ENCODE data around the gene PELI2. TPM values are rescaled to one million over a fixed set of nuclear protein-coding genes. Genes with fewer than 3 reads are reported as not detected.

Gene PELI2
- total RNA-seq, 1 donor = 14.1 TPM

GRCh38 chr14:56321861-56322260 lies 203.7 kb downstream of the PELI2 start:
- Histone ChIP-seq H3K4me3 (ENCODE audit: insufficient read depth, low read length) (no peak overlapping the region), H3K36me3 (ENCODE audit: insufficient read depth, low read length) (no peaks in the 10 kb centered on the region), H3K9me3 (ENCODE audit: low read depth, low read length) (no peaks in the 10 kb centered on the region), H3K4me1 (ENCODE audit: insufficient read depth, low read length) (peaks cover 21% of the 10 kb centered on the region), H4K20me1 (ENCODE audit: insufficient read depth, low read length) (no peaks in the 10 kb centered on the region), H3K79me2 (ENCODE audit: insufficient read depth, low read length) (no peaks in the 10 kb centered on the region), H3K27ac (ENCODE audit: low read depth, low read length) (no peak overlapping the region), H3K27me3 (ENCODE audit: insufficient read depth, low read length) (no peaks in the 10 kb centered on the region), H2AFZ (ENCODE audit: low read length) (no peak overlapping the region), H3K4me2 (ENCODE audit: insufficient read depth, low read length) (no peak overlapping the region)
- no peak for DNase-seq (ENCODE audit: insufficient read length, low spot score, missing footprints)
- TF ChIP-seq, protein P1, sequence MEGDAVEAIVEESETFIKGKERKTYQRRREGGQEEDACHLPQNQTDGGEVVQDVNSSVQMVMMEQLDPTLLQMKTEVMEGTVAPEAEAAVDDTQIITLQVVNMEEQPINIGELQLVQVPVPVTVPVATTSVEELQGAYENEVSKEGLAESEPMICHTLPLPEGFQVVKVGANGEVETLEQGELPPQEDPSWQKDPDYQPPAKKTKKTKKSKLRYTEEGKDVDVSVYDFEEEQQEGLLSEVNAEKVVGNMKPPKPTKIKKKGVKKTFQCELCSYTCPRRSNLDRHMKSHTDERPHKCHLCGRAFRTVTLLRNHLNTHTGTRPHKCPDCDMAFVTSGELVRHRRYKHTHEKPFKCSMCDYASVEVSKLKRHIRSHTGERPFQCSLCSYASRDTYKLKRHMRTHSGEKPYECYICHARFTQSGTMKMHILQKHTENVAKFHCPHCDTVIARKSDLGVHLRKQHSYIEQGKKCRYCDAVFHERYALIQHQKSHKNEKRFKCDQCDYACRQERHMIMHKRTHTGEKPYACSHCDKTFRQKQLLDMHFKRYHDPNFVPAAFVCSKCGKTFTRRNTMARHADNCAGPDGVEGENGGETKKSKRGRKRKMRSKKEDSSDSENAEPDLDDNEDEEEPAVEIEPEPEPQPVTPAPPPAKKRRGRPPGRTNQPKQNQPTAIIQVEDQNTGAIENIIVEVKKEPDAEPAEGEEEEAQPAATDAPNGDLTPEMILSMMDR (IDR thresholded peaks at IDR 0.05; ENCODE audit: extremely low read depth, low read depth, low read length) = no peak

GRCh38 chr14:56322531-56322930 lies 204.3 kb downstream of the PELI2 start:
- Histone ChIP-seq H3K4me1 (ENCODE audit: insufficient read depth, low read length) (peaks cover 21% of the 10 kb centered on the region), H3K79me2 (ENCODE audit: insufficient read depth, low read length) (no peaks in the 10 kb centered on the region), H3K27me3 (ENCODE audit: insufficient read depth, low read length) (no peaks in the 10 kb centered on the region), H4K20me1 (ENCODE audit: insufficient read depth, low read length) (no peaks in the 10 kb centered on the region), H3K36me3 (ENCODE audit: insufficient read depth, low read length) (no peaks in the 10 kb centered on the region), H2AFZ (ENCODE audit: low read length) (no peak overlapping the region), H3K4me2 (ENCODE audit: insufficient read depth, low read length) (no peak overlapping the region), H3K4me3 (ENCODE audit: insufficient read depth, low read length) (no peak overlapping the region), H3K9me3 (ENCODE audit: low read depth, low read length) (no peaks in the 10 kb centered on the region), H3K27ac (ENCODE audit: low read depth, low read length) (no peak overlapping the region)
- no peak for DNase-seq (ENCODE audit: insufficient read length, low spot score, missing footprints)
- TF ChIP-seq, protein P1 (IDR thresholded peaks at IDR 0.05; ENCODE audit: extremely low read depth, low read depth, low read length) = no peak

- Histone ChIP-seq H3K27ac (ENCODE audit: low read depth, low read length) (peak overlapping the region; percentile 34), H3K4me1 (ENCODE audit: insufficient read depth, low read length) (peaks cover 21% of the 10 kb centered on the region), H2AFZ (ENCODE audit: low read length) (no peak overlapping the region), H3K36me3 (ENCODE audit: insufficient read depth, low read length) (no peaks in the 10 kb centered on the region), H3K27me3 (ENCODE audit: insufficient read depth, low read length) (no peaks in the 10 kb centered on the region), H3K79me2 (ENCODE audit: insufficient read depth, low read length) (no peaks in the 10 kb centered on the region), H3K9me3 (ENCODE audit: low read depth, low read length) (no peaks in the 10 kb centered on the region), H4K20me1 (ENCODE audit: insufficient read depth, low read length) (no peaks in the 10 kb centered on the region), H3K4me2 (ENCODE audit: insufficient read depth, low read length) (peak overlapping the region; percentile 78), H3K4me3 (ENCODE audit: insufficient read depth, low read length) (no peak overlapping the region)
- no peak for DNase-seq (ENCODE audit: insufficient read length, low spot score, missing footprints)
- TF ChIP-seq, protein P1 (IDR thresholded peaks at IDR 0.05; ENCODE audit: extremely low read depth, low read depth, low read length) = no peak
Measured at GRCh38 chr14:56324454-56324853, 206.2 kb downstream of the PELI2 start.

GRCh38 chr14:56324856-56325699 lies 206.9 kb downstream of the PELI2 start:
- Histone ChIP-seq H3K4me2 (ENCODE audit: insufficient read depth, low read length) (peak overlapping the region; percentile 78), H3K4me3 (ENCODE audit: insufficient read depth, low read length) (peak overlapping the region; percentile 26), H3K27ac (ENCODE audit: low read depth, low read length) (peak overlapping the region; percentile 75), H2AFZ (ENCODE audit: low read length) (no peak overlapping the region), H4K20me1 (ENCODE audit: insufficient read depth, low read length) (no peaks in the 10 kb centered on the region), H3K36me3 (ENCODE audit: insufficient read depth, low read length) (no peaks in the 10 kb centered on the region), H3K27me3 (ENCODE audit: insufficient read depth, low read length) (no peaks in the 10 kb centered on the region), H3K79me2 (ENCODE audit: insufficient read depth, low read length) (no peaks in the 10 kb centered on the region), H3K4me1 (ENCODE audit: insufficient read depth, low read length) (peaks cover 21% of the 10 kb centered on the region), H3K9me3 (ENCODE audit: low read depth, low read length) (no peaks in the 10 kb centered on the region)
- TF ChIP-seq, protein P1 (IDR thresholded peaks at IDR 0.05; ENCODE audit: extremely low read depth, low read depth, low read length) = no peak
- DNase-seq (ENCODE audit: insufficient read length, low spot score, missing footprints) = no peak

All from osteoblast (primary cell).